Astrocyte of the cerebellum (primary cell): ENCODE measurements around the gene SOHLH1.

ENCODE experiments used
- DNase-seq: peaks from one replicate; pipeline ENCODE4 v3.0.0-alpha.2; 2011; ENCODE audit warnings: low read depth
- H3K4me3 ChIP-seq: 2 replicates; pipeline ENCODE4 v1.5.1; 2011; ENCODE audit warnings: mild to moderate bottlenecking, low read depth, low read length, moderate library complexity
- in situ Hi-C: cut with HindIII; loops from 2 replicates; pipeline ENCODE4 v1.10.0; 2017; ENCODE audit warnings: low sequenced_read_pairs
- TF ChIP-seq, protein P1 (sequence below): IDR thresholded peaks from 2 replicates; pipeline ENCODE4 v1.5.1; 2012; ENCODE audit warnings: low read length, low read depth, moderate library complexity, mild to moderate bottlenecking; ENCODE audit errors: missing control alignments

The SOHLH1 gene

DNA sequence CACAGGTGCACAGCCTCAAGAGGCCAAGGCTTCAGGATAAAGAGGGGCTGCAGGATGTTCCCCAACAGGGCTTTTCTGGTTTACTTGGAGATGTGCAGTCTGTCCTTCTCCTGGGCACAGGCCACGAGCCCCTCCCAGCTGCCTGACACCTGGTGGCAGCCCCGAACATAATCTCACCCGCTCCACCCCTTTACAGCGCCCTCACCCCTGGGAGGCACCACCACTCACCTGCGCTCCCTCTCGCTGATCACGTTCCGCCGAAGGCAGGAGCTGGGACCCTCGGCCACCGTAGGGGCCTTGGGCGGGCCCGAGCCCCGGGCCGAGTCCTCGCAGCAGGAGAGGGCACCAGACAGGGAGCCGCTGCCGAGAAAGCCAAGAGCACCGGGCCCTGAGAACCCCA is 514 bp downstream of the SOHLH1 start:
- DNase-seq: no peak
- TF ChIP-seq, protein P1, sequence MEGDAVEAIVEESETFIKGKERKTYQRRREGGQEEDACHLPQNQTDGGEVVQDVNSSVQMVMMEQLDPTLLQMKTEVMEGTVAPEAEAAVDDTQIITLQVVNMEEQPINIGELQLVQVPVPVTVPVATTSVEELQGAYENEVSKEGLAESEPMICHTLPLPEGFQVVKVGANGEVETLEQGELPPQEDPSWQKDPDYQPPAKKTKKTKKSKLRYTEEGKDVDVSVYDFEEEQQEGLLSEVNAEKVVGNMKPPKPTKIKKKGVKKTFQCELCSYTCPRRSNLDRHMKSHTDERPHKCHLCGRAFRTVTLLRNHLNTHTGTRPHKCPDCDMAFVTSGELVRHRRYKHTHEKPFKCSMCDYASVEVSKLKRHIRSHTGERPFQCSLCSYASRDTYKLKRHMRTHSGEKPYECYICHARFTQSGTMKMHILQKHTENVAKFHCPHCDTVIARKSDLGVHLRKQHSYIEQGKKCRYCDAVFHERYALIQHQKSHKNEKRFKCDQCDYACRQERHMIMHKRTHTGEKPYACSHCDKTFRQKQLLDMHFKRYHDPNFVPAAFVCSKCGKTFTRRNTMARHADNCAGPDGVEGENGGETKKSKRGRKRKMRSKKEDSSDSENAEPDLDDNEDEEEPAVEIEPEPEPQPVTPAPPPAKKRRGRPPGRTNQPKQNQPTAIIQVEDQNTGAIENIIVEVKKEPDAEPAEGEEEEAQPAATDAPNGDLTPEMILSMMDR: no peak
- in situ Hi-C loops: no loop called here
- H3K4me3 ChIP-seq: no peak overlapping the region

DNA sequence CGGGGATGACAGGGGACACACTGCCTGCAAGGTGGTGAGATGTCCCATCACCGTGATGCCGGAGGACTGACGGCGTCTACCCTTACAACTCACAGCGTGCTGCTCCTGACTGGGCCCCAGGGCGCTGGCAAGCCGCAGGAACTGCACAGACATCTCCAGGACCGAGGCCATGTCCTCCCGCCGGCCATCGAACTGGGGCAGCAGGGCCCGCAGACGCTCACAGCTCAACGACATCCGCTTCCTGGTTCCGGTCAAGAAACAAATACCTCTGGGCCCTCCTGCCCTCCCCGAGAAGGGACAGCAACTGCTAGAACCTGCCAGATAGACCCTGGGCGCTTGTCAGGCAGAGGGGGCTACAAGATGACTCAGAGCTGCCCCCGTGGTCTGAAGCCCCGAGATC is 1.0 kb downstream of the SOHLH1 start:
- no peak overlapping the region for H3K4me3 ChIP-seq
- TF ChIP-seq, protein P1: no peak
- in situ Hi-C loops: no loop called here
- no peak for DNase-seq

- in situ Hi-C loops: no loop called here
- TF ChIP-seq, protein P1: no peak
- no peak for DNase-seq
- no peak overlapping the region for H3K4me3 ChIP-seq
These were observed 2.1 kb downstream of the SOHLH1 start for GRCh38 chr9:135697226-135697625.

GRCh38 chr9:135696446-135696845 is 2.8 kb downstream of the SOHLH1 start:
- in situ Hi-C loops: no loop called here
- DNase-seq: no peak
- H3K4me3 ChIP-seq: no peak overlapping the region
- TF ChIP-seq, protein P1: no peak

GRCh38 chr9:135695642-135696041 is 3.6 kb downstream of the SOHLH1 start:
- in situ Hi-C loops: no loop called here
- TF ChIP-seq, protein P1: no peak
- DNase-seq: no peak
- H3K4me3 ChIP-seq: no peak overlapping the region

DNA sequence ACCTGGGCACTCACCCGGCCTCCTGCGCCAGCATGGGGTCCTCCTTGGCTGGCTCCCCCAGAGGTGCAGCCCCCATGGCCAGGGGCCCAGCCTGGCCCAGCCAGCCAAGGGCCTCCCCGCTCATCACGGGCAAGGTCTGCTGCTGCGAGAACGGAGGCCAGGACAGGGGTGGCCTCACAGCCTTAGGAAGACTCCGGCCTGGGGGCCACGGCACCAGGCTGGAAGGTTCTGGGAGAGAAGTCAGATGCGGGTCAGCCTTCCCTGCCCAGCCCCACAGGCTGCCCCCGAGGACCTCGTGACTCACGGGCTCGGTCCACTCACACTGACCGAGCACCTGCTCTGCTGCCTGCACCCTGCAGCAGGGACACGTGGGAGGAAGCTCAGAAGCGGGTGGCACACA is 4.2 kb downstream of the SOHLH1 start:
- TF ChIP-seq, protein P1: no peak
- H3K4me3 ChIP-seq: no peak overlapping the region
- DNase-seq: no peak
- in situ Hi-C loops: no loop called here

- no peak for DNase-seq
- H3K4me3 ChIP-seq: no peak overlapping the region
- TF ChIP-seq, protein P1: no peak
- in situ Hi-C loops: no loop called here
These were observed 4.9 kb downstream of the SOHLH1 start for GRCh38 chr9:135694414-135694813.
